Measurements from ENCODE around the gene ZMYM1. TPM values are rescaled to one million over a fixed set of nuclear protein-coding genes. Genes with fewer than 3 reads are reported as not detected.
"Not testable (repeated sequence)": the region's sequence is repeated elsewhere in the genome, so short reads cannot be mapped to it uniquely, and the experiment has no call there.

Gene ZMYM1
- total RNA-seq, 3 donors from 2014 or later, result 9.8 to 25.6 (median 12.1) TPM

DNA sequence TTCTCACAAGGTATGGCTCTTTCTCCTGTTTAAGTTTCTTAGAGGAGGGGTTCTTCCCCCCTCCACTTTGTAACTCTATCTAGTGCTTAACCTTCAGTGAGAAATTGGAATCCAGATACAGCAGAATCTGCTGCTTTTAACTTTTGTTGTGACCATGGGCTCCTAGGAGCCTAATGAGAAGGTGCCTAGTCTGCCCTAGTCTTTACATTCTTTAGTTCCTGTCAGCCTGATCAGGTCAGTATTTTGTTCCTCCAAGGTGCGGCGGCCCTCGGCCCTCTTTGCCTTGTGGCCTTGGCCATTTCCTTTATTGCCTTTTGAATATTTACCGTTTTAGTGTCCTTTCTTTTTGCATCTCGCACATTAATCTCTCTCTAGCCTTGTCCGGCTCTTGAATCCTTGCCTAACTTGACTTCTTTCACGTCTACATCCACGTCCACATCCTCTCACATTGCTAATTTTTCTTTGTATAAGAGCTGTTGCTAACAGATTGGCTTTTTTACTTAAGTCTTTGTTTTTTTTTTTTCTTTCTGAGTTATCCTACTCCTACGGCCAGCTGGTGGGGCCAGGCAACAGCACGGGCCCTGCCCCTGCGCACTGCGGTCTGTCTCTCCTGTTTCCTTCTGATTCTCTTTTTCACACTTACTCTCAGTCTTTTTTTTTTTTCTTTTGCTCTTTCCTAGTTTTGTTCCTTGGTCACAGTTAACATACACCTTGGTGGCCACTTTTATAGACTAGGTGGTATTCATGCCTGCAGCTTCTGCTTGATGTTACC is 64.7 kb downstream of the ZMYM1 start:
- Histone ChIP-seq H3K27ac (no peak overlapping the region), H3K4me1 (no peaks in the 10 kb centered on the region), H3K4me3 (peak overlapping the region in 1 of 3 donors; percentile 1), H3K9me3 (no peaks in the 10 kb centered on the region), H3K27me3 (no peaks in the 10 kb centered on the region), H3K36me3 (no peaks in the 10 kb centered on the region)
- intact Hi-C loops (cut with DNase I; ENCODE audit: low total_unique reads), result no loop called here
- TF ChIP-seq POLR2AphosphoS5 (IDR thresholded peaks at IDR 0.05) (no peak), POLR2A (IDR thresholded peaks at IDR 0.05) (no peak)
- TF ChIP-seq, protein P1, sequence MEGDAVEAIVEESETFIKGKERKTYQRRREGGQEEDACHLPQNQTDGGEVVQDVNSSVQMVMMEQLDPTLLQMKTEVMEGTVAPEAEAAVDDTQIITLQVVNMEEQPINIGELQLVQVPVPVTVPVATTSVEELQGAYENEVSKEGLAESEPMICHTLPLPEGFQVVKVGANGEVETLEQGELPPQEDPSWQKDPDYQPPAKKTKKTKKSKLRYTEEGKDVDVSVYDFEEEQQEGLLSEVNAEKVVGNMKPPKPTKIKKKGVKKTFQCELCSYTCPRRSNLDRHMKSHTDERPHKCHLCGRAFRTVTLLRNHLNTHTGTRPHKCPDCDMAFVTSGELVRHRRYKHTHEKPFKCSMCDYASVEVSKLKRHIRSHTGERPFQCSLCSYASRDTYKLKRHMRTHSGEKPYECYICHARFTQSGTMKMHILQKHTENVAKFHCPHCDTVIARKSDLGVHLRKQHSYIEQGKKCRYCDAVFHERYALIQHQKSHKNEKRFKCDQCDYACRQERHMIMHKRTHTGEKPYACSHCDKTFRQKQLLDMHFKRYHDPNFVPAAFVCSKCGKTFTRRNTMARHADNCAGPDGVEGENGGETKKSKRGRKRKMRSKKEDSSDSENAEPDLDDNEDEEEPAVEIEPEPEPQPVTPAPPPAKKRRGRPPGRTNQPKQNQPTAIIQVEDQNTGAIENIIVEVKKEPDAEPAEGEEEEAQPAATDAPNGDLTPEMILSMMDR (IDR thresholded peaks at IDR 0.05), result no peak
- no peak for DNase-seq (ENCODE audit: low spot score in 2 of 2)

- H3K27ac ChIP-seq, result peak overlapping the region in 1 of 2 donors; percentile 19
- H3K4me3 ChIP-seq, result peak overlapping the region in 2 of 3 donors; percentile 34 to 53
- H3K27me3 ChIP-seq; H3K9me3 ChIP-seq; H3K4me1 ChIP-seq; intact Hi-C loops (cut with DNase I; ENCODE audit: low total_unique reads); H3K36me3 ChIP-seq; DNase-seq (ENCODE audit: low spot score in 2 of 2): not testable (repeated sequence)
Observed at GRCh38 chr1:35145892-35146549, 66.8 kb downstream of the ZMYM1 start.

DNA sequence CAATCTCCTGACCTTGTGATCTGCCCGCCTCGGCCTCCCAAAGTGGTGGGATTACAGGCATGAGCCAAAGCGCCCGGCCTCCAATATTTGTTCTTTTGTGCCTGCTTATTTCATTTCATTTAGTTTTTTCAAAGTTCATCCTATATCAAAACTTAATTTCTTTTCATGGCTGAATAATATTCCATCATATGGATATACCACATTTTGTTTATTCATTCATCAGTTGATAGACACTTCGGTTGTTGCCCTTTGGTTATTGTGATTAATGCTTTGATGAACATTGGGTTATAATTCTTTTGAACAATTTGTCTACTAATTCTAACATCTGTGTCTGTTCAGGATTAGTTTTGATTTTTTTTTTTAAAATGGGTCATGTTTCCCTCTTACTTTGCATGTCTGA is 72.0 kb downstream of the ZMYM1 start:
- TF ChIP-seq, protein P1 (IDR thresholded peaks at IDR 0.05), result no peak
- no peak for TF ChIP-seq POLR2A (IDR thresholded peaks at IDR 0.05)
- TF ChIP-seq POLR2AphosphoS5 (IDR thresholded peaks at IDR 0.05), result no peak
- DNase-seq (ENCODE audit: low spot score in 2 of 2), result no peak
- Histone ChIP-seq H3K4me3 (no peak overlapping the region), H3K36me3 (no peaks in the 10 kb centered on the region), H3K4me1 (no peaks in the 10 kb centered on the region), H3K27me3 (no peaks in the 10 kb centered on the region), H3K9me3 (no peaks in the 10 kb centered on the region), H3K27ac (no peak overlapping the region)
- intact Hi-C loops (cut with DNase I; ENCODE audit: low total_unique reads), result no loop called here

GRCh38 chr1:35164893-35165292 is 85.7 kb downstream of the ZMYM1 start:
- TF ChIP-seq POLR2A (IDR thresholded peaks at IDR 0.05) (no peak), POLR2AphosphoS5 (IDR thresholded peaks at IDR 0.05) (no peak)
- TF ChIP-seq, protein P1 (IDR thresholded peaks at IDR 0.05), result no peak
- intact Hi-C loops (cut with DNase I; ENCODE audit: low total_unique reads), result no loop called here
- no peak for DNase-seq (ENCODE audit: low spot score in 2 of 2)
- no peaks in the 10 kb centered on the region for H3K4me1 ChIP-seq
- no peaks in the 10 kb centered on the region for H3K27me3 ChIP-seq
- H3K36me3 ChIP-seq, result no peaks in the 10 kb centered on the region
- H3K9me3 ChIP-seq, result peaks cover 7 to 11% of the 10 kb centered on the region in 2 donors
- H3K27ac ChIP-seq, result no peak overlapping the region
- H3K4me3 ChIP-seq, result no peak overlapping the region

Other genes starting within 250 kb of the ZMYM1 start
- 10 to 100 TPM; 25.0 to 36.7 (median 29.6) TPM for gene SMIM12, start 219.6 kb upstream of the ZMYM1 start, total RNA-seq
- under 1 TPM; 0.15 to 0.33 (median 0.16) TPM for gene DLGAP3, start 149.7 kb upstream of the ZMYM1 start, total RNA-seq
- 10 to 100 TPM; 30.5 to 55.0 (median 37.6) TPM for gene TMEM35B, start 94.0 kb upstream of the ZMYM1 start, total RNA-seq
- 10 to 100 TPM; 13.8 to 27.2 (median 22.0) TPM for gene ZMYM6, start 47.4 kb upstream of the ZMYM1 start, total RNA-seq
- gene SFPQ, start 113.8 kb downstream of the ZMYM1 start, total RNA-seq, result 100 to 1,000 TPM; 249 to 314 (median 269) TPM
- 10 to 100 TPM; 47.2 to 71.1 (median 47.8) TPM for gene ZMYM4, start 189.3 kb downstream of the ZMYM1 start, total RNA-seq

Measured in breast epithelium (tissue), 4 donors.